Endothelial cell of umbilical vein (primary cell): Measurements from ENCODE around the gene SRCIN1. TPM values are rescaled to one million over a fixed set of nuclear protein-coding genes. Genes with fewer than 3 reads are reported as not detected.

Experiments
- BruUV-seq: library from RNA; stranded (reverse); fragments of 400-500 nt; replicated peaks from 2 replicates; lab custom pipeline; 2021; lab: Mats Ljungman, UMichigan
- CTCF ChIA-PET: fragments of 300-600, 350-600 bp; sonication (Branson Sonifier 250); formaldehyde crosslinking; loops from one replicate; lab custom pipeline; 2021; ENCODE audit warnings: antibody characterized with exemption, inconsistent platforms; lab: Charles Lee
- POLR2A ChIA-PET: fragments of 300-600, 350-600 bp; sonication (Branson Sonifier 250); formaldehyde crosslinking; loops from one replicate; lab custom pipeline; 2021; ENCODE audit warnings: antibody characterized with exemption, inconsistent platforms; lab: Charles Lee
- DNase-seq: peaks from one replicate; pipeline ENCODE4 v3.0.0-alpha.2; 2011; ENCODE audit warnings: low read depth, low spot score
- FAIRE-seq: peaks from 2 replicates; lab custom pipeline; 2011; peaks lifted over from hg19 to GRCh38; lab: Jason Lieb, UNC
- H2AFZ ChIP-seq: 2 replicates; pipeline ENCODE4 v1.6.0; 2012; ENCODE audit warnings: low read depth, low read length, control low read depth, inconsistent platforms
- H3K27ac ChIP-seq: 2 replicates; pipeline ENCODE4 v1.5.1; 2011; ENCODE audit warnings: low read depth, mild to moderate bottlenecking, control low read depth, low read length, moderate library complexity; ENCODE audit not compliant: insufficient read depth
- H3K27me3 ChIP-seq, 2 experiments: 2 replicates each; pipeline versions ENCODE4 v1.6.0 to v1.6.1; 2011; ENCODE audit warnings: low read length in 2 of 2, mixed read lengths in 1 of 2; ENCODE audit not compliant: control insufficient read depth in 2 of 2, insufficient read depth in 2 of 2
- H3K36me3 ChIP-seq, 2 experiments: 2 replicates in 1 of 2; 3 replicates in 1 of 2; pipeline ENCODE4 v1.5.1; 2011; ENCODE audit warnings: low read length in 2 of 2, mild to moderate bottlenecking in 1 of 2, moderate library complexity in 1 of 2; ENCODE audit not compliant: control insufficient read depth in 2 of 2, insufficient read depth in 2 of 2; ENCODE audit errors: extremely low read depth in 1 of 2
- H3K4me1 ChIP-seq: 3 replicates; pipeline ENCODE4 v1.5.1; 2011; ENCODE audit warnings: mild to moderate bottlenecking, low read length; ENCODE audit not compliant: control insufficient read depth, insufficient read depth; ENCODE audit errors: extremely low read depth
- H3K4me2 ChIP-seq: 2 replicates; pipeline ENCODE4 v1.6.1; 2011; ENCODE audit warnings: low read length, control low read depth, mixed read lengths; ENCODE audit not compliant: insufficient read depth
- H3K4me3 ChIP-seq, 3 experiments: fragments of 200-600 bp in 1 of 3; sonication (generic), shearing (Covaris generic) in 1 of 3; replicated peaks in 1 of 3; 2 replicates each; pipeline ENCODE4 v1.5.1; 2011 to 2016; ENCODE audit warnings: control low read depth in 3 of 3, low read length in 3 of 3, mild to moderate bottlenecking in 2 of 3, inconsistent platforms in 1 of 3, low read depth in 1 of 3, moderate library complexity in 1 of 3; ENCODE audit not compliant: insufficient read depth in 1 of 3
- H3K79me2 ChIP-seq: 2 replicates; pipeline ENCODE4 v1.6.0; 2012; ENCODE audit warnings: low read length, inconsistent platforms; ENCODE audit not compliant: control insufficient read depth, insufficient read depth
- H3K9ac ChIP-seq: replicated peaks from 2 replicates; pipeline ENCODE3; 2011; ENCODE audit warnings: low read length, control low read depth; ENCODE audit not compliant: insufficient read depth; ENCODE audit errors: extremely low read depth
- H3K9me1 ChIP-seq: replicated peaks from 3 replicates; pipeline ENCODE4 v1.6.0; 2011; ENCODE audit warnings: mild to moderate bottlenecking, low read length; ENCODE audit not compliant: control insufficient read depth, insufficient read depth; ENCODE audit errors: extremely low read depth
- H3K9me3 ChIP-seq: replicated peaks from 2 replicates; pipeline ENCODE4 v1.5.1; 2012; ENCODE audit warnings: low read length, inconsistent platforms; ENCODE audit not compliant: control insufficient read depth, insufficient read depth
- H4K20me1 ChIP-seq: replicated peaks from 2 replicates; pipeline ENCODE3; 2011; ENCODE audit warnings: mild to moderate bottlenecking, low read length; ENCODE audit not compliant: control insufficient read depth, insufficient read depth; ENCODE audit errors: extremely low read depth
- CTCF ChIP-seq, 2 donors: IDR thresholded peaks; 1 replicate in 1 of 2; 2 replicates in 1 of 2; pipeline ENCODE4 v1.5.1; 2011; ENCODE audit warnings: low read length in 2 of 2, mild to moderate bottlenecking in 2 of 2, moderate library complexity in 2 of 2, control low read depth in 1 of 2, inconsistent platforms in 1 of 2, low read depth in 1 of 2; ENCODE audit not compliant: insufficient read depth in 1 of 2; ENCODE audit errors: extremely low read depth in 1 of 2
- EZH2 ChIP-seq: IDR thresholded peaks from 2 replicates; pipeline ENCODE4 v1.6.1; 2012; ENCODE audit warnings: borderline replicate concordance, low read depth, mild to moderate bottlenecking, moderate library complexity, low read length, inconsistent platforms; ENCODE audit not compliant: severe bottlenecking
- FOS ChIP-seq: IDR thresholded peaks from 2 replicates; pipeline ENCODE4 v1.6.1; 2011; ENCODE audit warnings: mild to moderate bottlenecking, low read length, moderate library complexity, borderline replicate concordance; ENCODE audit not compliant: insufficient read depth
- GATA2 ChIP-seq: IDR thresholded peaks from 2 replicates; pipeline ENCODE4 v1.7.0; 2011; ENCODE audit warnings: low read depth, mild to moderate bottlenecking, moderate library complexity, mixed read lengths, low read length; ENCODE audit not compliant: insufficient read length, insufficient read depth
- JUN ChIP-seq: IDR thresholded peaks from 2 replicates; pipeline ENCODE4 v1.6.1; 2011; ENCODE audit warnings: borderline replicate concordance, low read depth; ENCODE audit not compliant: insufficient read length, insufficient read depth
- MAX ChIP-seq: IDR thresholded peaks from 2 replicates; pipeline ENCODE4 v1.6.1; 2011; ENCODE audit not compliant: insufficient read depth, insufficient read length
- MYC ChIP-seq: IDR thresholded peaks from one replicate; pipeline ENCODE4 v1.6.1; 2011; ENCODE audit warnings: mild to moderate bottlenecking, low read depth, low read length
- POLR2A ChIP-seq: IDR thresholded peaks from 2 replicates; pipeline ENCODE4 v1.6.1; 2012; ENCODE audit warnings: low read depth, mild to moderate bottlenecking, control low read depth, low read length
- POLR2AphosphoS5 ChIP-seq: IDR thresholded peaks from 2 replicates; pipeline ENCODE4 v1.6.1; 2012; ENCODE audit warnings: low read depth, mild to moderate bottlenecking, control low read depth, low read length, moderate library complexity; ENCODE audit not compliant: insufficient read depth
- dilution Hi-C: fragments of 300-500 bp; cut with MboI; formaldehyde crosslinking; loops from one replicate; pipeline ENCODE4 v1.15.0; 2019; ENCODE audit warnings: low sequenced_read_pairs; ENCODE audit not compliant: extremely low pct_ligation_motif_present
- intact Hi-C: fragments of 100-400 bp; cut with micrococcal nuclease; formaldehyde crosslinking; loops from one replicate; pipeline ENCODE4 v1.10.0; 2022
- polyA plus RNA-seq, 4 experiments: library from polyadenylated mRNA; depleted of rRNA in 3 of 4; stranded (reverse) in 3 of 4; unstranded in 1 of 4; fragments of >200 nt; gene quantifications; 2 replicates each; pipeline versions ENCODE4 v1.2.1 to v1.2.3, GENCODE V29; 2011 to 2012; ENCODE audit warnings: missing spikeins in 1 of 4
- total RNA-seq: library from RNA; stranded (reverse); gene quantifications from 2 replicates; pipeline ENCODE4 v1.2.3, GENCODE V29; 2021

SRCIN1 gene
- total and polyA plus RNA-seq, 2 donors (not counting 3 experiments of a cell fraction or from before 2014, with no cell fraction given): 0.15 to 0.35 TPM

GRCh38 chr17:38543403-38544174 is 62.2 kb downstream of the SRCIN1 start:
- no peak overlapping the region for H3K4me3 ChIP-seq
- no peak for TF ChIP-seq MYC
- no peaks in the 10 kb centered on the region for H3K36me3 ChIP-seq
- DNase-seq (no peak), FAIRE-seq (no peak)
- no peaks in the 10 kb centered on the region for H4K20me1 ChIP-seq
- dilution Hi-C loops: no loop called here
- ChIA-PET CTCF (interaction anchor here (0.9 to 6.7 kb wide), 2 partner anchors 15 to 34 kb away, joined by 3 to 40 read pairs; no protein-coding TSS in a partner anchor), POLR2A (no interaction called here)
- no peaks in the 10 kb centered on the region for H3K9me1 ChIP-seq
- H2AFZ ChIP-seq: no peak overlapping the region
- no peak overlapping the region for H3K4me2 ChIP-seq
- no peak overlapping the region for H3K27ac ChIP-seq
- H3K9ac ChIP-seq: no peak overlapping the region
- H3K27me3 ChIP-seq: no peaks in the 10 kb centered on the region
- H3K9me3 ChIP-seq: no peaks in the 10 kb centered on the region
- H3K4me1 ChIP-seq: no peaks in the 10 kb centered on the region
- no peaks in the 10 kb centered on the region for H3K79me2 ChIP-seq
- BruUV-seq: no TSS peak
- intact Hi-C loops: no loop called here

- H3K9me3 ChIP-seq: no peaks in the 10 kb centered on the region
- no peak overlapping the region for H3K4me2 ChIP-seq
- no peaks in the 10 kb centered on the region for H3K9me1 ChIP-seq
- no peak overlapping the region for H3K4me3 ChIP-seq
- ChIA-PET POLR2A (no interaction called here), CTCF (interaction anchor here (6.7 kb wide), 1 partner anchor 16 kb away, joined by 40 read pairs; no protein-coding TSS in a partner anchor)
- H3K9ac ChIP-seq: no peak overlapping the region
- no peaks in the 10 kb centered on the region for H3K27me3 ChIP-seq
- intact Hi-C loops: no loop called here
- TF ChIP-seq GATA2: no peak
- TF ChIP-seq POLR2AphosphoS5: no peak
- no peak for TF ChIP-seq EZH2
- TF ChIP-seq CTCF (IDR thresholded peaks at IDR 0.05; ENCODE audit: extremely low read depth in 1 of 2, insufficient read depth in 1 of 2, low read depth in 1 of 2, low read length in 2 of 2): no peak
- TF ChIP-seq MYC: no peak
- no peak for TF ChIP-seq FOS
- no peak for TF ChIP-seq POLR2A
- TF ChIP-seq MAX: no peak
- no peak for TF ChIP-seq JUN
- no peak overlapping the region for H2AFZ ChIP-seq
- no peaks in the 10 kb centered on the region for H3K4me1 ChIP-seq
- H3K36me3 ChIP-seq: no peaks in the 10 kb centered on the region
- FAIRE-seq (no peak), DNase-seq (no peak)
- no TSS peak for BruUV-seq
- H4K20me1 ChIP-seq: no peaks in the 10 kb centered on the region
- no peak overlapping the region for H3K27ac ChIP-seq
- dilution Hi-C loops: no loop called here
- no peaks in the 10 kb centered on the region for H3K79me2 ChIP-seq
Observed at GRCh38 chr17:38542286-38542685, 63.5 kb downstream of the SRCIN1 start.
